Neural cell (in vitro differentiated cells): ENCODE data around the gene DERL3.

Experiments used
- CTCF ChIP-seq: fragments of 450-650 bp; IDR thresholded peaks from 2 replicates; pipeline ENCODE4 v1.5.1; 2014; ENCODE audit warnings: antibody characterized with exemption, mild to moderate bottlenecking, moderate library complexity; ENCODE audit not compliant: poor library complexity, severe bottlenecking
- EP300 ChIP-seq: fragments of 450-650 bp; conservative IDR thresholded peaks from 2 replicates; pipeline ENCODE4 v1.6.1; 2014; ENCODE audit warnings: antibody characterized with exemption, mild to moderate bottlenecking, moderate library complexity; ENCODE audit not compliant: poor library complexity, severe bottlenecking
- EZH2 ChIP-seq: fragments of 200-600, 300-800 bp; shearing (Covaris generic), sonication (generic); IDR thresholded peaks from 2 replicates; pipeline ENCODE4 v1.6.1; 2014; ENCODE audit warnings: antibody characterized with exemption, low read length, borderline replicate concordance, mild to moderate bottlenecking; ENCODE audit not compliant: insufficient read depth, poor library complexity, severe bottlenecking
- POLR2AphosphoS5 ChIP-seq: IDR thresholded peaks from 2 replicates; pipeline ENCODE4 v1.6.1; 2012
- SMC3 ChIP-seq: fragments of 450-650 bp; conservative IDR thresholded peaks from 2 replicates; pipeline ENCODE4 v1.6.1; 2014; ENCODE audit warnings: antibody characterized with exemption, mild to moderate bottlenecking, moderate library complexity; ENCODE audit not compliant: poor library complexity
- TAF1 ChIP-seq: IDR thresholded peaks from 2 replicates; pipeline ENCODE4 v1.6.1; 2012; ENCODE audit warnings: low read depth

DNA sequence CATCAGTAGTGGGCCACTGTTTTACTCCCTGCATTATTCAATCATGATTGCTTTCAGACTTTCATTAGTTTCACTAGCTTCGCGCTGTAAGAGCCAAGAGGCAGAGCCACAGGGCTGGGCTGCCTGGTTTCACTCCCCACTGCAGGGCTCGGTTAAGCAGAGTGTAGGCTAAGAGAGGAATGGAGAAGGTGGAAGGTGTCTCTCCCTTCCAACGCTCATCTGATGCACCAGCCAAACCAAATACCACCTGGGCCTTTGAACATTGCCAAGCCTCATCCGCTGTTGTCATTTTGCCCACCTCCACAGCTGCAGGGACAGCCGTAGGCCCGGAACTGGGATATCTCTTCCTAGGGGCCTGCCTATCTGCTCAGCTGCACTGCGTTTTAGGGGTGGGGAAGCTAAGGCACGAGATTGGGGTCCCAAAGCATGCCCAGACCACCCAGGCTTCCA lies 52.5 kb downstream of the DERL3 start:
- TF ChIP-seq CTCF (no peak), SMC3 (no peak), POLR2AphosphoS5 (no peak), TAF1 (no peak), EP300 (no peak), EZH2 (no peak)
